ENCODE results near the gene MIF.
A peak's percentile ranks its signal among the peaks of the same experiment; 100 is the strongest.
"Not testable (repeated sequence)": the region's sequence is repeated elsewhere in the genome, so short reads cannot be mapped to it uniquely, and the experiment has no call there.

The MIF gene

DNA sequence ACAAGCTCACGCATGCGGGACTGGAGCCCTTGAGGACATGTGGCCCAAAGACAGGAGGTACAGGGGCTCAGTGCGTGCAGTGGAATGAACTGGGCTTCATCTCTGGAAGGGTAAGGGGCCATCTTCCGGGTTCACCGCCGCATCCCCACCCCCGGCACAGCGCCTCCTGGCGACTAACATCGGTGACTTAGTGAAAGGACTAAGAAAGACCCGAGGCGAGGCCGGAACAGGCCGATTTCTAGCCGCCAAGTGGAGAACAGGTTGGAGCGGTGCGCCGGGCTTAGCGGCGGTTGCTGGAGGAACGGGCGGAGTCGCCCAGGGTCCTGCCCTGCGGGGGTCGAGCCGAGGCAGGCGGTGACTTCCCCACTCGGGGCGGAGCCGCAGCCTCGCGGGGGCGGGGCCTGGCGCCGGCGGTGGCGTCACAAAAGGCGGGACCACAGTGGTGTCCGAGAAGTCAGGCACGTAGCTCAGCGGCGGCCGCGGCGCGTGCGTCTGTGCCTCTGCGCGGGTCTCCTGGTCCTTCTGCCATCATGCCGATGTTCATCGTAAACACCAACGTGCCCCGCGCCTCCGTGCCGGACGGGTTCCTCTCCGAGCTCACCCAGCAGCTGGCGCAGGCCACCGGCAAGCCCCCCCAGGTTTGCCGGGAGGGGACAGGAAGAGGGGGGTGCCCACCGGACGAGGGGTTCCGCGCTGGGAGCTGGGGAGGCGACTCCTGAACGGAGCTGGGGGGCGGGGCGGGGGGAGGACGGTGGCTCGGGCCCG, at the start of gene MIF:
Gene MIF (plus strand): TSS at position 439 of the 765 bp plus-strand sequence. CDS start 92 bp downstream, at position 531.
- DNase-seq: peak; percentile 92 to 98 (median 97)

DNA sequence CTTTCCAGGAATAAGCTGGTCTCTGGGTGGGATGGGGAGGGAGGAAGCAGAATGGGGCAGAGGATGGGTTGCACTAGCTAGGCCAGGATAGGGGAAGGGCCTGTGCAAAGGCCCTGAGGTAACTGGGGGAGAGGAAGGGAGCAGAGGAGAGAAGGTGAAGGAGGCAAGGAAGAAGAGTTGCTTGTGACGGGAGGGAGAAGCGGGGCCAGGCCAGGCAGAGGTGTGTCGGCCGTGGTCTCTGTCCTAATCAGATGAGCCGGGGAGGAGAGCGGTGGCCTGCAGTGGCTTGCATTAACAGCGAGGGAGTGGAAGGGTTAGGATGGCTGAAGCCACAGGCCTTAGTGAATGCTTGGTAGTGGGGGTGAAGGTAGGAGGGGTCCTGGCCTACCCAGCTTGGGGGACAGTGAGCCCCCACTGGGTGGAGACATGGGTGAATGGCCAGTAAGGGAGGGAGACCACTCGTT, 49.4 kb upstream of the MIF start:
- DNase-seq: no peak

More for the DNA sequence above, at the start of gene MIF:
- intact Hi-C loops (cut with DNase I): loop anchor here (5.0 kb wide), 1 partner anchor 37 kb away; the partner anchor contains the start of gene SLC2A11

DNA sequence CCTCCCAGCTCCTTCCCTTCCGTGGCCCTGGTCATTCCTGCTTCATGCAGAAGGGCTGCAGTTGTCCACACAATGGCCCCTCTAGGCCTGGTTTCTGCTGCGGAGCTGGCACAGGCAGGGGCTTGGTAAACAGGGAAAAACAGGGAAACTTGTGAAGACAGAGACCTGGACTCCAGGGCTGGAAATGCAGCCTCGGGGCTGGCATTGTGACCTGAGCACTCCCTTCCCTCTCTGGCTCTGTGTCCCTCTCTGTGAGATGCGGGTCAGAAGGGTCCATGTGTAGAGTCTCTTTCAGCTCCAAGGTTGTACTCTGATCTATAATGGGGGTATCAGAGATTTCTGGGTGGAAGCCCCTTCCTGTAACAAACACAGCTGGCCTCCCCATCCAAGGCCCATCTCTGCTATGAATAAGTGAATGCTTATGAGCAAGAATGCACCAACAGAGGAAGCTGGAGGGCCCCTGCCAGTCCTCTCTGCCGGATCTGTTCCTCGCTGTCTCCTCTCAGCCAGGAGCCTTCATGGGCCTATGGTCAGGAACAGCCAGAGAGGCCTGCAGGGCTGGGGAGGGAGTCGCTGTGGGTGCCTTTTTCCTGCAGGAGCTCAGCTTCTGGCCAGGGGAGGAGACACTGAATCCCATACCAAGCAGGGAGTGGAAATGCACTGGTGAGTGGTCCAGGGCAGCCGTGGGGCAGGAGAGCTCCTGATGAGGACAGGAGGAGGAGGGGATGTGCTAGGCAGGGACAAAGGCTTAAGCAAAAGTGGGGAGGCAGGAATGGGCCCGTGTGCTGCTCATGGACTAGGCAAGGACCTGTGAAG, 48.7 kb upstream of the MIF start:
- intact Hi-C loops (cut with DNase I): loop anchor here (5.0 kb wide), 2 partner anchors 78 to 303 kb away; partner anchors contain the start of gene CHCHD10

More for the DNA sequence above, 49.4 kb upstream of the MIF start:
- intact Hi-C loops (cut with DNase I): loop anchor here (5.0 kb wide), 2 partner anchors 77 to 302 kb away; partner anchors contain the start of gene CHCHD10

GRCh38 chr22:23846081-23846469, 48.1 kb upstream of the MIF start:
- intact Hi-C loops (cut with DNase I): loop anchor here (5.0 kb wide), 2 partner anchors 79 to 304 kb away; partner anchors contain the start of gene CHCHD10
- DNase-seq: no peak

More for the DNA sequence above, 48.7 kb upstream of the MIF start:
- no peak for DNase-seq

DNA sequence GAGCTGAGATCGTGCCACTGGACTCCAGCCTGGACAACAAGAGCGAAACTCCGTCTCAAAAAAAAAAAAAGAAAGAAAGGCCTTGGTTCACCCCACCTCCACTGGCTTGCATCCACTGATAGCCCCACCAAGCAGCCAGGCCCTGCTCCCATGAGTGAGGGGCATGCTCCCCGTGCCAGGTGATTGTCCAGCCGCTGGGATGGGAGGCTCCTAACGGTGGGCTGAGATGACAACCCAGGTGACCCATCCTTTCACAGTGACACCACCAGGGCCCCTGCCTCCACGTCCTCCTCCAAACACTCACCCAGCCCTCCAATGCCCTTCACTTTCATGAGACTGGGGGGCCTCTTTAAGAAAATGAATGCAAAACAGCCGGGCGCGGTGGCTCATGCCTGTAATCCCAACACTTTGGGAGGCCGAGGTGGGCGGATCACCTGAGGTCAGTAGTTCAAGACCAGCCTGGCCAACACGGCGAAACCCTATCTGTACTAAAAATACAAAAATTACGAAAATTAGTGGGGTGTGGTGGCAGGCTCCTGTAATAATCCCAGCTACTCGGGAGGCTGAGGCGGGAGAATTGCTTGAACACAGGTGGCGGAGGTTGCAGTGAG, 46.8 kb upstream of the MIF start:
- DNase-seq: no peak
- intact Hi-C loops (cut with DNase I): loop anchor here (5.0 kb wide), 2 partner anchors 80 to 305 kb away; partner anchors contain the start of gene CHCHD10

- no peak for DNase-seq
- intact Hi-C loops (cut with DNase I): loop anchor here (5.0 kb wide), 2 partner anchors 81 to 306 kb away; partner anchors contain the start of gene CHCHD10
Measured at GRCh38 chr22:23847991-23848864, 46.0 kb upstream of the MIF start.

DNA sequence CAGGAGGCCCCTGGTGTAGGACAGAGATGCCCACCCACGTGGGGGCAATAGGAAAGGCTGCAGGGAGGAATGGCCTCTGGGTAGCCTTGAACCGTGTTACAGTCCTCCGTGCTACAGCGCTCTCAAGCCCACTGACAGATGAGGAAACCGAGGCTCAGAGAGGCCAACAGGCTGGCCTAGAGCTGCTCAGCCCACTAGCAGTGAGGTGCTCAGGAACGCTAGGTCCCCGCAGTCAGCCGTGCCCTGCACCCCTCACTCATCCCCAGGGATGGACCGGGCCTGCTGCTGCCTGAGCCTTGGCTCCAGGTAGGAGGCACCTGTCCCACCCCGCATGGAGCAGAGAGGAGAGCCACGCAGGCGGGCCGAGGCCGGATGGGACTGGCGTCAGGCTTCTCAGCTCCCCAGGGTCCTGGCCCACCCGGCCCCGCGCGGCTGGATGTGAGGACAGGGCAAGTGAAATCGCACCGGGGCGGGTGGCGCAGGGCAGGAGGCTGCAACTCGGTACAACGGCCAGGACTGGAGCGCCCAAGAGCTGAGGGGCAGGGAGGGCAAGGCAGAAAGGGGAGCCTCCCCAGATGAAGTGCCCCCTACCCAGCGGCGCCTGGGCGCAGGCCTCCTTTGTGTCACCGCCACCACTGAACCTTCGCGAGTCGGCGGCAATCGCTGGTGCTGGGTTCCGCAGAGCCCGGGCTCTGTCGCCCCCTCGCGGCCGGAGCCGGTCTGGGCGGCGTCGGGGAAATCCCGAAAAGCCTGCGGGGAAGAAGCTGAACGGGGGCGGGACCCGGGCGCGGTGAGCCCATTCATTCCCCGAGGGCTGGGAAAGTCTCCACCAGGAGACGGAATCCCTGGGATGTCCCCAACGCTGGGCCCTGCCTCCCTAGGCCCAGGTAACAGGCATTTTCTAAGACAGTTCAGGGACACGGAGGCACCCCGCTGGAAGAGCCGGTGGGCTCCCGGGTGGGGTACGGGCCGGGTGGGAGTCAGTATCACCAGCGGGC, 44.9 kb upstream of the MIF start:
- intact Hi-C loops (cut with DNase I): loop anchor here (5.0 kb wide), 2 partner anchors 82 to 307 kb away; partner anchors contain the start of gene CHCHD10
- DNase-seq: peak; percentile 69 to 95 (median 89)

GRCh38 chr22:23850136-23850611, 44.0 kb upstream of the MIF start:
- no peak for DNase-seq
- intact Hi-C loops (cut with DNase I): no loop called here

GRCh38 chr22:23856721-23857605, 37.2 kb upstream of the MIF start:
- intact Hi-C loops (cut with DNase I): loop anchor here (5.0 kb wide), 1 partner anchor 35 kb away; the partner anchor contains the start of gene MIF
- DNase-seq: peak in 35 of 42 donors; percentile 27 to 74 (median 51)

DNA sequence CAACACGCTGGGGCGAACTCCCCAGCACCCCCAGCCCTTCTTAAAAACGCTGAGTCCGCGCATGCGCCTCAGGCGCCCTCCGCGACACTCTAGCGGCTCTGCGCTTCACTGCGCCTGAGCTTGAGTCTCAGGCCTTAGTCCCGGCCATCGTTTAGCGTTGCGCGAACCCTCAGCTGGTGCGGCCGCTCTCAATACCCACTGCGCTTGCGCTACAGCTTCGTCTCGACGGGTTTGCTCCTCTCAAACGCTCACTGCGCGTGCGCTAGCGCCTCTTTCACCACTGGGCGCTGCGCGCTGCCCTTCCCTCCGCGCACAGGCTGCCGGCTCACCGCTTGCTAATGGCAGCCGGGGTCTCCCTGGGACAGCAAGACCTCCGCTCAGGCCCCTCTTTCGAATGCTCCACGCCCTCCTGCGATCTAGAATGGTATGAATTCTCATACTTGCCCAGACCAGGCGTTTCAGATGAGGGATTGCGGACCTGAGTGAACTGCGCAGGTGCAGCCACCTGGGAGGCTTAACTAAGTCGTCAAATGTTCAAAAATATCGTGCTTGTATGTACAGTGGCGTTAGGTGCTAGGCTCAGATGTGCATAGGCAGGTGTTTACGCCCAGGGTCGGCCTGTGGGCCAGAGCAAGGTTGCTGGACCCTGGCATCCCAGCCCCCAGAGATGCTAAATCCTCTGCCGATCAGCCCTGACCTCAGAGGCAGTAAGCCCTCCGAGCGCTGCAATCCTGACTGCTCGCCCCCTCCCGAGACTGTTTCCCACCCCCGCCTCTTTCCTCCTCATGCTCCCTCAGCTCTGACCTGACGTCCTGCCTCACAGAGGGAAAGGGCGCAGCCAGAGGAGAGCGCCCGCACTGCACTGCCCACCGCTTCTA, 36.3 kb upstream of the MIF start, which contains the start of gene SLC2A11:
Gene SLC2A11 (plus strand): TSS at position 270 of the 878 bp plus-strand sequence. CDS start 125 bp downstream, at position 395.
- DNase-seq: peak; percentile 91 to 98 (median 96)
- intact Hi-C loops (cut with DNase I): loop anchor here (5.0 kb wide), 1 partner anchor 34 kb away; the partner anchor contains the start of gene MIF

DNA sequence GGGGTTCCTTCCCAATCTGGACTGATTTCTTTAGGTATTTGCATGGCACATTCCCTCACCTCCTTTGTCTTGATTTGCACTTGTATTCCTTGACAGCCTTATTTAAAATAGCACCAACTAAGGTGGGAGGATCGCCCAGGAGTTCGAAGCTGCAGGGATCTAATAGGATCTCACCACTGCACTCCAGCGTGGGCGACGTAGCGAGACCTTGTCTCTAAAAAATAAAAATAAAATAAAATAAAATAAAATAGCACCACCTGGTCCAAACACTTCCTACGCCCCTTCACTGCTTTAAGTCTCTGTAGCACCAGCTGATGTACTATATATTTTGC, 35.7 kb upstream of the MIF start:
- DNase-seq: peak in 16 of 42 donors; percentile 20 to 83 (median 61)
- intact Hi-C loops (cut with DNase I): loop anchor here (5.0 kb wide), 1 partner anchor 34 kb away; the partner anchor contains the start of gene MIF

GRCh38 chr22:23859201-23859600, 35.0 kb upstream of the MIF start:
- no peak for DNase-seq
- intact Hi-C loops (cut with DNase I): loop anchor here (5.0 kb wide), 1 partner anchor 33 kb away; the partner anchor contains the start of gene MIF

GRCh38 chr22:23860187-23860586, 34.0 kb upstream of the MIF start:
- intact Hi-C loops (cut with DNase I); DNase-seq: not testable (repeated sequence)

DNA sequence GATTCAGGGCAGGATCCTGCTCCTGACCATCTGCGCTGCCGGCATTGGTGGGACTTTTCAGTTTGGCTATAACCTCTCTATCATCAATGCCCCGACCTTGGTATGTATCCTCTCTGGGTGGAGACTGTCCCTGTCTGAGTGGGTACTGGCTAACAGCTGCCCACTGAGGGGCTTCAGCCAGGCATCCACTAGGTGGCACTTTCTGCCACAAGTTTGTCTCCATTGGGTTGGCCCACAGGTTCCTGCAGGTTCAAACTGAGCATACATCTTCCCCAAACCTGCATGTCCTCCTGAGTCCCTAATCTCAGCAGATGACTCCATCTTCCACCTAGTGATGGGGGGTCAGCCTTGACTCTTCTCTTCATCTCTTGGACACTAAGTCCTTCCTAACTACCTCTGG, 32.1 kb upstream of the MIF start:
- intact Hi-C loops (cut with DNase I): no loop called here
- peak in 14 of 42 donors; percentile 21 to 67 (median 38) for DNase-seq

Data from head of caudate nucleus (tissue), 42 donors.